Measurements from ENCODE around the gene OPN4.

- TF ChIP-seq CTCF (conservative IDR thresholded peaks at IDR 0.05; ENCODE audit: low read length) (no peak), EZH2phosphoT487 (IDR thresholded peaks at IDR 0.05; ENCODE audit: borderline replicate concordance, low read depth, low read length) (no peak)
Observed at GRCh38 chr10:86671985-86672710, 17.8 kb downstream of the OPN4 start.

Measured in OCI-LY7 (cell line).